ENCODE results near the gene DOLPP1. TPM values are rescaled to one million over a fixed set of nuclear protein-coding genes. Genes with fewer than 3 reads are reported as not detected.

Gene DOLPP1
- total RNA-seq, 5 donors from 2014 or later (not counting 1 experiment from before 2014, with no cell fraction given) = 5.1 to 14.4 (median 11.8) TPM

GRCh38 chr9:129060991-129061390 lies 19.9 kb upstream of the DOLPP1 start:
- H3K36me3 Mint-ChIP-seq = peaks cover 20% of the 10 kb centered on the region

DNA sequence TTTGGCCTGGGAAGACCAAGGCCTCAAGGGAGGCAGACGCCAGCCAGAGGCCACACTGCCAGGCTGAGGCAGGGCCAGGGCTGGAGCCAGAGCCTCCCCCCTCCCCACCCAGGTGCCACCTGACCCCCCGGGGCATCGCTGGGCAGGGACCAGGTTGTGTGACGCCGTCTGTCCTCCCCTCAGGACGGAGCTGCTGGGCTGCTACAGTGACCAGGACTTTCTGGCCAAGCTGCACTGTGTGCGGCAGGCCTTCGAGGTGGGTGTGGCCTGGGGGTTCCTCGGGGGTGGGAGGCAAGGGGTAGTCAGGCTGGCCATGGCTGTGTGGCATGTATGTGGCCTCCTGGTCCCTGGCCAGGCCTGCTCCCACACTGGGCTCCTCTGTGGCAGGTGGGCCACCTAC lies 17.9 kb upstream of the DOLPP1 start:
- Mint-ChIP-seq H3K4me1 (peaks cover under 1% of the 10 kb centered on the region in 3 donors), H3K27me3 (no peaks in the 10 kb centered on the region), H3K27ac (no peak overlapping the region), H3K4me3 (no peak overlapping the region), H3K9me3 (no peaks in the 10 kb centered on the region), H3K36me3 (peaks cover 18% of the 10 kb centered on the region)
- ChIA-PET POLR2A (interaction anchor here in 1 of 2 donors (0.5 kb wide), 1 partner anchor 129 kb away, joined by 4 read pairs; no protein-coding TSS in a partner anchor), CTCF (no interaction called here)
- H3K9me3 ChIP-seq = no peaks in the 10 kb centered on the region
- H3K27ac ChIP-seq (ENCODE audit: low read length) = no peak overlapping the region
- 100% methylated on average over 1 of the region's 9 CpGs for WGBS (ENCODE audit: insufficient coverage)
- peaks cover 0 to 6% of the 10 kb centered on the region in 2 experiments for H3K4me1 ChIP-seq (ENCODE audit: control insufficient read depth in 1 of 2, extremely low read depth in 1 of 2, insufficient read depth in 2 of 2, low read length in 2 of 2)
- no peak for ATAC-seq (replicated peaks in 1 of 4)
- H3K4me3 ChIP-seq (ENCODE audit: control insufficient read depth in 1 of 2, extremely low read depth in 1 of 2, low read length in 1 of 2) = no peak overlapping the region
- H3K27me3 ChIP-seq (replicated peaks in 1 of 2; ENCODE audit: control insufficient read depth in 2 of 2, extremely low read depth in 1 of 2, insufficient read depth in 2 of 2, low read length in 1 of 2) = no peaks in the 10 kb centered on the region
- no peak for DNase-seq
- peaks cover 24 to 64% of the 10 kb centered on the region in 2 donors for H3K36me3 ChIP-seq (ENCODE audit: control insufficient read depth in 2 of 2, extremely low read depth in 1 of 2, insufficient read depth in 1 of 2, low read length in 1 of 2)

More at GRCh38 chr9:129060991-129061390, 19.9 kb upstream of the DOLPP1 start:
- Histone ChIP-seq H3K27me3 (replicated peaks in 1 of 2; ENCODE audit: control insufficient read depth in 2 of 2, extremely low read depth in 1 of 2, insufficient read depth in 2 of 2, low read length in 1 of 2) (no peaks in the 10 kb centered on the region), H3K9me3 (no peaks in the 10 kb centered on the region), H3K36me3 (ENCODE audit: control insufficient read depth in 2 of 2, extremely low read depth in 1 of 2, insufficient read depth in 1 of 2, low read length in 1 of 2) (peaks cover 24 to 59% of the 10 kb centered on the region in 2 donors), H3K4me1 (ENCODE audit: control insufficient read depth in 1 of 2, extremely low read depth in 1 of 2, insufficient read depth in 2 of 2, low read length in 2 of 2) (no peaks in the 10 kb centered on the region), H3K27ac (ENCODE audit: low read length) (no peak overlapping the region), H3K4me3 (ENCODE audit: control insufficient read depth in 1 of 2, extremely low read depth in 1 of 2, low read length in 1 of 2) (no peak overlapping the region)
- POLR2A ChIA-PET = no interaction called here
- no peak for ATAC-seq (replicated peaks in 1 of 4)
- no peaks in the 10 kb centered on the region for H3K27me3 Mint-ChIP-seq
- H3K9me3 Mint-ChIP-seq = no peaks in the 10 kb centered on the region
- CTCF ChIA-PET = interaction anchor here in 1 of 2 donors (0.6 kb wide), 1 partner anchor 113 kb away, joined by 5 read pairs; no protein-coding TSS in a partner anchor
- H3K27ac Mint-ChIP-seq = no peak overlapping the region
- WGBS (ENCODE audit: insufficient coverage) = 96% methylated on average over 4 of the region's 12 CpGs
- no peak overlapping the region for H3K4me3 Mint-ChIP-seq
- DNase-seq = no peak
- no peaks in the 10 kb centered on the region for H3K4me1 Mint-ChIP-seq

GRCh38 chr9:129064499-129064908 lies 16.4 kb upstream of the DOLPP1 start:
- H3K36me3 ChIP-seq (ENCODE audit: control insufficient read depth in 2 of 2, extremely low read depth in 1 of 2, insufficient read depth in 1 of 2, low read length in 1 of 2) = peaks cover 12 to 57% of the 10 kb centered on the region in 2 donors
- H3K4me3 Mint-ChIP-seq = no peak overlapping the region
- H3K9me3 Mint-ChIP-seq = no peaks in the 10 kb centered on the region
- CTCF ChIA-PET = interaction anchor here in 1 of 2 donors (0.7 kb wide), 1 partner anchor 222 kb away, joined by 3 read pairs; no protein-coding TSS in a partner anchor
- H3K27ac ChIP-seq (ENCODE audit: low read length) = no peak overlapping the region
- ATAC-seq (replicated peaks in 1 of 4) (no peak), DNase-seq (no peak)
- no peak overlapping the region for H3K27ac Mint-ChIP-seq
- H3K9me3 ChIP-seq = no peaks in the 10 kb centered on the region
- H3K27me3 Mint-ChIP-seq = no peaks in the 10 kb centered on the region
- WGBS (ENCODE audit: insufficient coverage) = 97% methylated on average over 7 of the region's 8 CpGs
- H3K27me3 ChIP-seq (replicated peaks in 1 of 2; ENCODE audit: control insufficient read depth in 2 of 2, extremely low read depth in 1 of 2, insufficient read depth in 2 of 2, low read length in 1 of 2) = no peaks in the 10 kb centered on the region
- H3K4me1 ChIP-seq (ENCODE audit: control insufficient read depth in 1 of 2, extremely low read depth in 1 of 2, insufficient read depth in 2 of 2, low read length in 2 of 2) = peaks cover 8 to 21% of the 10 kb centered on the region in 2 experiments
- no peak overlapping the region for H3K4me3 ChIP-seq (ENCODE audit: control insufficient read depth in 1 of 2, extremely low read depth in 1 of 2, low read length in 1 of 2)
- POLR2A ChIA-PET = no interaction called here
- H3K4me1 Mint-ChIP-seq = peaks cover 14 to 15% (median 15%) of the 10 kb centered on the region in 3 donors
- peaks cover 12% of the 10 kb centered on the region for H3K36me3 Mint-ChIP-seq

DNA sequence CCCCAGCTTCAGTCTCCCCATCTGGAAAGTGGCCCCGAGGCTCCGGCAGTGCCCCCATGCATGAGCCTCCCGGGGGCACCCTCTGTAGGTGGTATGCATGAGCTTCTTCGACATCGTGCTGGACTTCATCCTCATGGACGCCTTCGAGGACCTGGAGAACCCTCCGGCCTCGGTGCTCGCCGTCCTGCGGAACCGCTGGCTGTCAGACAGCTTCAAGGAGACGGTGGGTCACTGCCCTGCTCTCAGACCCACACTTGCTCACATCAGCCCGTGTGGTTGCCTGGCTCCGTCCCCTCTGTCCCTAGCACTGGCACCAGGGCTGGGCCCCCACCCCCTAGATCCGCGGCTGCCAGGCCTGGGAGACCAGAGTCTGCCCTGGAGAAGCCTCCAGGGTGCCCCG lies 12.8 kb upstream of the DOLPP1 start:
- no peaks in the 10 kb centered on the region for H3K9me3 Mint-ChIP-seq
- no peaks in the 10 kb centered on the region for H3K27me3 Mint-ChIP-seq
- peak overlapping the region; percentile 73 for H3K27ac ChIP-seq (ENCODE audit: low read length)
- H3K36me3 Mint-ChIP-seq = peaks cover 8% of the 10 kb centered on the region
- ChIA-PET CTCF (no interaction called here), POLR2A (no interaction called here)
- peak overlapping the region in 1 of 3 donors; percentile 75 for H3K4me3 Mint-ChIP-seq
- peaks cover 23 to 41% (median 33%) of the 10 kb centered on the region in 3 donors for H3K4me1 Mint-ChIP-seq
- H3K4me3 ChIP-seq (ENCODE audit: control insufficient read depth in 1 of 2, extremely low read depth in 1 of 2, low read length in 1 of 2) = no peak overlapping the region
- no peaks in the 10 kb centered on the region for H3K9me3 ChIP-seq
- WGBS (ENCODE audit: insufficient coverage) = 97% methylated on average over 11 of the region's 19 CpGs
- peak overlapping the region; percentile 87 to 93 for H3K27ac Mint-ChIP-seq
- no peak for DNase-seq
- no peak for ATAC-seq (replicated peaks in 1 of 4)
- peaks cover 31 to 55% of the 10 kb centered on the region in 2 experiments for H3K4me1 ChIP-seq (ENCODE audit: control insufficient read depth in 1 of 2, extremely low read depth in 1 of 2, insufficient read depth in 2 of 2, low read length in 2 of 2)
- peaks cover 5 to 37% of the 10 kb centered on the region in 2 donors for H3K36me3 ChIP-seq (ENCODE audit: control insufficient read depth in 2 of 2, extremely low read depth in 1 of 2, insufficient read depth in 1 of 2, low read length in 1 of 2)
- no peaks in the 10 kb centered on the region for H3K27me3 ChIP-seq (replicated peaks in 1 of 2; ENCODE audit: control insufficient read depth in 2 of 2, extremely low read depth in 1 of 2, insufficient read depth in 2 of 2, low read length in 1 of 2)

DNA sequence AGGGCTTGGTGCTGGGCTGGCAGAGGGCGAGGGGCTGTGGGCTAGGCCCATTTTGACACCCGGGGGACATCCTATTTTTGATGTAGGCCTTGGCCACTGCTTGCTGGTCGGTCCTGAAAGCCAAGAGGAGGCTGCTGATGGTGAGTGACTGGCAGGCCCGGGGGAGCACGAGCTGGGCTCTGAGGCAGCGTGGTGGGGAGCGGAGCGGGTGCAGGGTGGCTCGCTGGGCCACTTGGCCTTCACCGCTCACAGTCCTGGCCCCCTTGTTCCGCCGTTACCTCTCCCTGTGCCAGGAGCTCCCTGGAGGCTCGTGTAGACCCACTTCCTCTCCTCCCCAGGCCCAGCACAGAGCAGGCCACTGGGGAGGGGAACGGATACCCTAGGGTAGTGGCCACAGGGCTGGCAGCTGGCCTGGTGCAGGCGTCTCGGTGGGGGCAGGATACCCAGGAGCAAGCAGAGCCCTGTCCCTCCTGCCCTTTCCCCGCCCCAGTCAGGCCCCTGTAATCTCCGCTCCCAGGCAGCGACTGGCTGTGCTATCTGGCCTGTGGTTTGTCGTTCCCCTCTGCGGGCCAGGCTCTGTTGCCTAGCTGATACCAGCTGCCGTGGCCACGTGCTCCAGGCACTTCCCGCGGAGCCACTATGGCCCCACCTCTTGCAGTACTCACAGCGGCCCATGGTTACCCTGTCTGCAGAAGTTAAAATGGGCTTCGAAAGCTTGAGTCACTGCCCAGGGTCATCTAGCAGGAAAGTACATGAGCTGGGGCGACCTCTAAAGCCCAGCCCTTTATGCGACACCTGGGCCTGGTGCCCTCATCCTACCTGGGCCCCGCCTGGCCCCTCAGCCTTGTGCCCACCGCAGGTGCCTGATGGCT lies 11.7 kb upstream of the DOLPP1 start:
- POLR2A ChIA-PET = no interaction called here
- Mint-ChIP-seq H3K4me1 (peaks cover 29 to 48% (median 38%) of the 10 kb centered on the region in 3 donors), H3K27ac (peak overlapping the region; percentile 88 to 93), H3K9me3 (no peaks in the 10 kb centered on the region), H3K36me3 (peaks cover 3% of the 10 kb centered on the region), H3K27me3 (no peaks in the 10 kb centered on the region), H3K4me3 (peak overlapping the region; percentile 6 to 75 (median 32))
- Histone ChIP-seq H3K4me3 (ENCODE audit: control insufficient read depth in 1 of 2, extremely low read depth in 1 of 2, low read length in 1 of 2) (peak overlapping the region; percentile 10 to 17), H3K27me3 (replicated peaks in 1 of 2; ENCODE audit: control insufficient read depth in 2 of 2, extremely low read depth in 1 of 2, insufficient read depth in 2 of 2, low read length in 1 of 2) (no peaks in the 10 kb centered on the region), H3K4me1 (ENCODE audit: control insufficient read depth in 1 of 2, extremely low read depth in 1 of 2, insufficient read depth in 2 of 2, low read length in 2 of 2) (peaks cover 32 to 62% of the 10 kb centered on the region in 2 experiments), H3K27ac (ENCODE audit: low read length) (peak overlapping the region; percentile 73), H3K9me3 (no peaks in the 10 kb centered on the region), H3K36me3 (ENCODE audit: control insufficient read depth in 2 of 2, extremely low read depth in 1 of 2, insufficient read depth in 1 of 2, low read length in 1 of 2) (peaks cover 0 to 30% of the 10 kb centered on the region in 2 donors)
- DNase-seq = peak; percentile 34 to 79 (median 59)
- peak; percentile 89 to 95 (median 92) for ATAC-seq (replicated peaks in 1 of 4)
- WGBS (ENCODE audit: insufficient coverage) = 41% methylated on average over 26 of the region's 31 CpGs
- CTCF ChIA-PET = no interaction called here

DNA sequence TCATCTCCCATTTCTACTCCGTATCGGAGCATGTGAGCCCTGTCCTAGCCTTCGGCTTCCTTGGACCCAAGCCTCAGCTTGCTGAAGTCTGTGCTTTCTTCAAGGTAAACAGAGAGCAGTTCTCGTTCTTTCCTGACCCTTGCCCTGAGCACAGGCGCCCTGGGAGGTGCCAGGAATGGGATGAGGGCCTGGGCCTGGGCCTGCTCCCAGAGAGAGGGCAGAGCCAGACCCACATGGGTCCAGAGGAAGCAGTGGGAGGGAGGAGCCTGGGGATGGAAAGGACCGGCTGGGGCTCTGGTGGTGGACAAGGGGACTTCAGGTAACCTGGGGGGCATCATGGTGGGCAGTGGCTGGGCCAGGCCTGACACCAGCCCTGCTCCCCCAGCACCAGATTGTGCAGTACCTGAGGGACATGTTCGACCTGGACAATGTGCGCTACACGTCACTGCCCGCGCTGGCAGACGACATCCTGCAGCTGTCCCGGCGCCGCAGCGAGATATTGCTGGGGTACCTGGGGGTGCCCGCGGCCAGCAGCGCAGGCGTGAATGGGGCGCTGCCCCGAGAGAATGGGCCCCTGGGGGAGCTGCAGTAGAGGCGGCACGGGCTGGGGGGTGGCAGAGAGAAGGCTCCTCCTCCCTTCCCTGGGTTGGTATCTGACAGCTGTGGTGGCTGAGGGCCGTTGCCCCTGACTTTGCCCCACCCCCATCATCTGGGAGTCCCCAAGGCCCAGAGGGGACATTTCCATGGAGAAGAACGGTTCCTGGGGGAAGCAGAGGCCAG lies 10.9 kb upstream of the DOLPP1 start:
- H3K9me3 ChIP-seq = no peaks in the 10 kb centered on the region
- H3K36me3 Mint-ChIP-seq = no peaks in the 10 kb centered on the region
- H3K27ac Mint-ChIP-seq = peak overlapping the region; percentile 82 to 88
- no peaks in the 10 kb centered on the region for H3K27me3 ChIP-seq (replicated peaks in 1 of 2; ENCODE audit: control insufficient read depth in 2 of 2, extremely low read depth in 1 of 2, insufficient read depth in 2 of 2, low read length in 1 of 2)
- peak overlapping the region in 1 of 2 donors; percentile 17 for H3K4me3 ChIP-seq (ENCODE audit: control insufficient read depth in 1 of 2, extremely low read depth in 1 of 2, low read length in 1 of 2)
- ChIA-PET POLR2A (no interaction called here), CTCF (no interaction called here)
- peak overlapping the region in 1 of 3 donors; percentile 75 for H3K4me3 Mint-ChIP-seq
- no peaks in the 10 kb centered on the region for H3K9me3 Mint-ChIP-seq
- H3K36me3 ChIP-seq (ENCODE audit: control insufficient read depth in 2 of 2, extremely low read depth in 1 of 2, insufficient read depth in 1 of 2, low read length in 1 of 2) = peaks cover 0 to 23% of the 10 kb centered on the region in 2 donors
- no peaks in the 10 kb centered on the region for H3K27me3 Mint-ChIP-seq
- ATAC-seq (replicated peaks in 1 of 4) (no peak), DNase-seq (no peak)
- peaks cover 29 to 52% (median 42%) of the 10 kb centered on the region in 3 donors for H3K4me1 Mint-ChIP-seq
- H3K4me1 ChIP-seq (ENCODE audit: control insufficient read depth in 1 of 2, extremely low read depth in 1 of 2, insufficient read depth in 2 of 2, low read length in 2 of 2) = peaks cover 33 to 65% of the 10 kb centered on the region in 2 experiments
- peak overlapping the region; percentile 73 for H3K27ac ChIP-seq (ENCODE audit: low read length)
- 98% methylated on average over 12 of the region's 26 CpGs for WGBS (ENCODE audit: insufficient coverage)
